ENCODE measurements around the gene MRS2. TPM values are rescaled to one million over a fixed set of nuclear protein-coding genes. Genes with fewer than 3 reads are reported as not detected.
"Not testable (repeated sequence)": the region's sequence is repeated elsewhere in the genome, so short reads cannot be mapped to it uniquely, and the experiment has no call there.

MRS2 gene
- total RNA-seq, 1 donor from 2014 or later: 21.3 TPM

- peaks cover 11% of the 10 kb centered on the region for H3K4me1 ChIP-seq
- H3K9me3 ChIP-seq: no peaks in the 10 kb centered on the region
- H3K36me3 ChIP-seq: no peaks in the 10 kb centered on the region
- DNase-seq (peak; percentile 96), ATAC-seq (peak; percentile 90)
- intact Hi-C loops (cut with DNase I): no loop called here
- peak within 1 kb of the TSS; percentile 51 for H3K4me3 ChIP-seq
- peaks cover 14% of the 10 kb centered on the region for H3K27me3 ChIP-seq
- no peak for TF ChIP-seq CTCF (IDR thresholded peaks at IDR 0.05)
- H3K27ac ChIP-seq: peak within 1 kb of the TSS; percentile 26
Measured at GRCh38 chr6:24357336-24358218, 45.2 kb upstream of the MRS2 start, which contains the start of gene DCDC2. Gene DCDC2 (minus strand): TSS chr6:24358059. CDS start chr6:24357750, 309 bp downstream.

- Histone ChIP-seq H3K27me3 (peaks cover 20% of the 10 kb centered on the region), H3K9me3 (no peaks in the 10 kb centered on the region), H3K4me3 (peak overlapping the region; percentile 51), H3K36me3 (no peaks in the 10 kb centered on the region), H3K4me1 (peaks cover 11% of the 10 kb centered on the region), H3K27ac (no peak overlapping the region)
- DNase-seq: no peak
- ATAC-seq: no peak
- intact Hi-C loops (cut with DNase I): no loop called here
- no peak for TF ChIP-seq CTCF (IDR thresholded peaks at IDR 0.05)
Measured at GRCh38 chr6:24358219-24358821, 44.4 kb upstream of the MRS2 start.

DNA sequence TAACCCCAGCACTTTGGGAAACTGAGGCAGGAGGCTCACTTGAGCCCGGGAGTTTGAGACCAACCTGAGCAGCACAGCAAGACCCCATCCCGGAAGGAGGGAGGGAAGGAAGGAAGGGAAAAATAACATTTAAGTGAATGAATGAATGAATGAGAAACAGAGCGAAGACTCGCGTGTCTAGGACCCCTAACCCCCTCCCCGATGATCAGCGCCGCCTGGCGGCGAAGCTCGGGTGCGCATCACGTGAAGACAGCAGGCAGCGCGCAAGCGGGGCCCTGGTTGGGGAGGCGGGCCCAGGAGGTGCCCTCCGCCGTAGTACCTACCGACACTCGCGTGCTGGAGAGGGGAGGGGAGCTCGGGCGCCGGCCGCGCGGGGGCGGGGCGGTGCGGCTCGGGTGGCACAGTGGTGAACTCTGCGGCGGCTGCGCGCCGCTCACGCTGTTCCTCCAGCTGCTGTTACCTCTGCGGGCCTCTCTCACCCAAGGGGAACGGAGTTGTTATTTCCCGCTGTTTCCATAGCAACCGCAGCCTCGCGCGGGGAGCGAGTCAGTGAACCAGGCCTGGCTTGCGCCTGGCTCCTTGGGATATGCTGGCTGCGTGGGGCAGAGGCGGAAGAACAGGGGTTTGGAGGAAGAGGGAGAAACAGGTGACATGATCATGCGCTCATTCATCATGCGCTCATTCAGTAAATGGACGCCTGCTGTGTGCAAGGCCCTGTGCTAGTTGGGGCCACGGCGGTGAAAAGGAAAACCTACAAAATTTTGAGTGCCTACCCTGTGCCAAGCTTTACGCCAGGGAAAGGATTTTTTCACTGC is 42.9 kb upstream of the MRS2 start:
- Histone ChIP-seq H3K4me1 (peaks cover 11% of the 10 kb centered on the region), H3K27ac (peak overlapping the region; percentile 32), H3K36me3 (no peaks in the 10 kb centered on the region), H3K27me3 (peaks cover 25% of the 10 kb centered on the region), H3K9me3 (no peaks in the 10 kb centered on the region), H3K4me3 (peak overlapping the region; percentile 48)
- intact Hi-C loops (cut with DNase I): no loop called here
- DNase-seq (peak; percentile 93), ATAC-seq (peak; percentile 94)
- peak; percentile 78 for TF ChIP-seq CTCF (IDR thresholded peaks at IDR 0.05)

GRCh38 chr6:24362363-24362762 is 40.4 kb upstream of the MRS2 start:
- H3K4me3 ChIP-seq; intact Hi-C loops (cut with DNase I); DNase-seq; H3K36me3 ChIP-seq; H3K27ac ChIP-seq; ATAC-seq; H3K9me3 ChIP-seq: not testable (repeated sequence)
- peaks cover 24% of the 10 kb centered on the region for H3K27me3 ChIP-seq
- peaks cover 11% of the 10 kb centered on the region for H3K4me1 ChIP-seq

DNA sequence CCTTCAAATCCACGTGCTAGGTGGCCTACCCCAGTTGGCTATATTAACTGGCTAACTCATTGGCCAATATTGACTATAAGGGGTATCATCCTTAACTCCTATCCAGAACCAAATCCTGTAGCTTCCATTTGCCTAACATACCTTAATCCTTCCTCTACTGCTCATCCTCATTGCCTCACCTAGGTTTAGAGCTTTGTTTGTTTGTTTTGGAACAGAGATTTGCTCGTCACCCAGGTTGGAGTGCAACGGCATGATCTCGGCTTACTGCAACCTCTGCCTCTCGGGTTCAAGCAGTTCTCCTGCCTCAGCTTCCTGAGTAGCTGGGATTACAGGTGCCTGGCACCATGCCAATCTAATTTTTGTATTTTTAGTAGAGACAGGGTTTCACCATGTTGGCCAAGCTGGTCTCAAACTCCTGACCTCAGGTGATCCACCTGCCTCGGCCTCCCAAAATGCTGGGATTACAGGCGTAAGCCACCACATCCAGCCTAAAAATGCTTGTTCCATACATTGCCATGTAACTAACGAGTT is 37.6 kb upstream of the MRS2 start:
- H3K9me3 ChIP-seq; intact Hi-C loops (cut with DNase I); H3K4me3 ChIP-seq; DNase-seq; H3K4me1 ChIP-seq; H3K36me3 ChIP-seq; H3K27ac ChIP-seq; ATAC-seq: not testable (repeated sequence)
- peaks cover 16% of the 10 kb centered on the region for H3K27me3 ChIP-seq

DNA sequence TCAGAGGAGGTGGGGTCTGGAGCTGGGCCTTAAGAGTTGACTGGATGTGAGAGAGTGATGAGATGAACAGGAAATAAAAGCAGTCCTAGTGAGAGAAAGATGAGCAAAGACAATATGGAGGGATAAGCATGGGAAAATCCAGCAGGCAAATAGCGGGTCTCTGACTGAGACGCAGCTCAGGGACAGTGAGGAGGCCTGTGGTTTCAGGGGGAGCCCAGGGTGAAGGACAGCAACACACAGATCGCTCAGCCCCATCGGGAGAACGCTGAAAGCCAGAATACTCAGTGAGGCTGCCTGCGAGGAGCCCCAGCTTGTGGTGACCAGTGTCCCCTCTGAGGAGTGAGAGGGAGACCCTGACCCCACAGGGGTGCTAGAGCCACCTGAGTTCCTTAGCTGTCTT is 28.1 kb upstream of the MRS2 start:
- ATAC-seq (no peak), DNase-seq (no peak)
- H3K4me3 ChIP-seq: no peak overlapping the region
- H3K27me3 ChIP-seq: no peaks in the 10 kb centered on the region
- no peak overlapping the region for H3K27ac ChIP-seq
- no peaks in the 10 kb centered on the region for H3K4me1 ChIP-seq
- H3K36me3 ChIP-seq: no peaks in the 10 kb centered on the region
- intact Hi-C loops (cut with DNase I): no loop called here
- no peaks in the 10 kb centered on the region for H3K9me3 ChIP-seq
- no peak for TF ChIP-seq CTCF (IDR thresholded peaks at IDR 0.05)
